NCI-H187 (cell line): Measurements from ENCODE around the gene RFPL3.
"Not testable (repeated sequence)": the region's sequence is repeated elsewhere in the genome, so short reads cannot be mapped to it uniquely, and the experiment has no call there.

Experiments
- DNase-seq, 2 experiments: peaks; one replicate each; lab custom pipeline; 2025; lab: John Stamatoyannopoulos, UW

RFPL3 gene

DNA sequence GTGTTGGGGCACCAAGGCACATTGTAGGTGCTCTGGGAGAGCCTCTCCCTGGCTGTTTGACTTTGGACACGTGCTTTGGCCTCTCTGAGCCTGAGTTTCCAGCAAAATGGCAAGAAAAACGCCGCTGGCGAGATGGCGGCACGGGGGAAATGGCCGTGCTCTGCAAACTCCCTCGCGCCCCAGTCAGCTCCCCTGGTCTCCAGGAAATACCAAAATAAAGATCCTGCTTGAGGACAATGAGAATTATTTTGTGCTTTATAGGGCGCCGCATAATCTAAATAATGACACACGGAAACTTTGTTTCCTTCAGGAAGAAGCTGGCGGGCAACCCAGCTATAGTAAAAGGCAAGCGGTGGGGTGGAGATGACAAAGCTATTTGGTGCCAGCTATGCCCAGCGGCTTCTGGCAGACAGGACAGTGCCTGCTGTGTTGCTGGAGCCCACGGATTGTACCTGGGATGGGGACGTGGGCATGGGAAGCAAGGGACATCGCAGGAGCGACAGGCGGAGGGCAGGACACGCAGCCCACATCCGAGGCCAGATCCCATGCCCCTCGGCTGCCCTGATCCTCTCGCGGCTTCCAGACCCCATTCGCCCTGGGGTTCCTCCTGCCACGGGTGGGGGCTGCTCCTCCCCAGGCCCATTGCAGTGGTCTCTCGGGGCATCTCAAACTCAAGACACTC, 26.3 kb upstream of the RFPL3 start:
- DNase-seq = no peak

GRCh38 chr22:32331918-32332725, 25.5 kb upstream of the RFPL3 start:
- no peak for DNase-seq

GRCh38 chr22:32333141-32333768, 24.4 kb upstream of the RFPL3 start:
- DNase-seq = no peak

GRCh38 chr22:32333769-32334659, 23.7 kb upstream of the RFPL3 start:
- no peak for DNase-seq

GRCh38 chr22:32334660-32335365, 22.9 kb upstream of the RFPL3 start:
- no peak for DNase-seq

DNA sequence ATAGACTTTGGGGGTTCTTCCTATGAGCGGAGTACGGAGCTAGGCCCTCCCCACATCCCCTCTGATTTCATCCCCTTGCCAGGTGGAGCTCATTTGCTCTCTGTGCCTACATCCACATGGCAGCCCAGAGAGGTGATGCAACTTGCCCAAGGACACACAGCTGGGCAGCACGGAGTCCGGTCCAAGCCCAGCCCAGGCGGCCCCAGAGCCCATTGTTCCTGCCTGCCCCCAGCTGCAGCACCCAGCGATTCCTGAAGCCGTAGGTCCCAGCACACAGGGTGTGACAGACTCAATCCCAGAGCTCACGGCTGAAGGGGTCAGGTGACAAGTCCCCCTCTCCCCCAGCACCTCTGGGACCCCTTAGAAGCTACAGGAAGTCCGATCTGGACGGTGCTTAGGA, 22.2 kb upstream of the RFPL3 start:
- no peak for DNase-seq

DNA sequence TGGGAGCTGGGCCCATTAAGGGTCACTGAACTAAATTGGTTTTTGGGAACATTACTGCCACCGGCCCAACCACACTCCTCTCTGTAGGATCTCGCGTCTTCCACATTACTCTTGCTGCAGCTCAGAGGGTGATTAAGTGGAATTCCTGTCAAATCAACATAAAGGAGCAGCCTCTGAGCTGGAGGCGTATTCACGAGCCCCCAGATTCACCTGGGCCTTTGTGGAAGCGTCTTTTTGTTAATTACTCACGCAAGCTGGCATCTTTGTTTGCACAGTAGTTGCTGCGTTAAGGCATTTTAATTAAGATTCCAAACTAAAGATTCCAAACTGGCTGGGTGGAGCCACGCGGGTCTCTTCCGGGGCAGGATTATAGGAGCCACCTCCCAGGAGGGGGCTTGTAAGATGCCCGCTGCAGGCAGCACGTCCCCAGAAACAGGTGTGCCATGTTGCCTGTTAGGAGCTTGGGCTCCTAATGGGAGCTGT, 21.5 kb upstream of the RFPL3 start:
- no peak for DNase-seq

- DNase-seq = no peak
Measured at GRCh38 chr22:32336771-32337424, 20.8 kb upstream of the RFPL3 start.

DNA sequence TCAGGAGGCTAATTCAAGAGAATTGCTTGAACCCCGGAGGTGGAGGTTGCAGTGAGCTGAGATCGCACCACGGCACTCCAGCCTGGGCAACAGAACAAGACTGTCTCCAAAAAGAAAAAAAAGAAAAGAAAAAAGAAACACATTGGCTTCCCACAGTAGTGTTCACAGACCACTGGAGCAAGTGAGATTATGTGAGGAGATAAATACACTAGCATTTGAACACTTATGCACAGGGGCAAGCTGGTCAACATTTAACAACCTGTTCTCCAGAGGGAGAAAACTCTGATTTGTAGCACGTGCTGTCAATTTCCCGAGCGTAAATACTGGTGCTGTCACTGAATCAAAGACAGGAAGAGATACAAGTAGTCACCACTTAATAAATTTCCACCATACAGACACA, 20.2 kb upstream of the RFPL3 start:
- not testable (repeated sequence) for DNase-seq

DNA sequence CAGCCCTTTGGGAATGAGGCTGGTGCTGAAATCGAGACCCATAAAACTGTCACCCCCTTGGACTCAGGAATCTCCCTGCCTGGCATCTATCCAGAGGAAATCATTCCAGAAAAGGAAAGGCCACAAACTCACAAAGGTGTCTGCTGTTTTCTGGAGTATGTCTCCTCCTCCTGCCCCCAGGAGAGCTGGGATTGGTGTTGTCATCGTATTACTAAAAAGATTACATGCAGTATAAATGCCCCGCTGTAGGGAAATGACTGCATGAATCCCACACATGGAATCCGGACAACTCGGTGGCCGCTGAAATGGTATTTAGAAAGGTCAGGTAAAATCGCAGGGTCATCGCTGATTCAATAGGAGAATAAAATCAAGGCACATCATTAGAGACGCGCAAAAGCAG, 18.9 kb upstream of the RFPL3 start:
- DNase-seq = no peak

GRCh38 chr22:32339190-32340012, 18.3 kb upstream of the RFPL3 start:
- no peak for DNase-seq

DNA sequence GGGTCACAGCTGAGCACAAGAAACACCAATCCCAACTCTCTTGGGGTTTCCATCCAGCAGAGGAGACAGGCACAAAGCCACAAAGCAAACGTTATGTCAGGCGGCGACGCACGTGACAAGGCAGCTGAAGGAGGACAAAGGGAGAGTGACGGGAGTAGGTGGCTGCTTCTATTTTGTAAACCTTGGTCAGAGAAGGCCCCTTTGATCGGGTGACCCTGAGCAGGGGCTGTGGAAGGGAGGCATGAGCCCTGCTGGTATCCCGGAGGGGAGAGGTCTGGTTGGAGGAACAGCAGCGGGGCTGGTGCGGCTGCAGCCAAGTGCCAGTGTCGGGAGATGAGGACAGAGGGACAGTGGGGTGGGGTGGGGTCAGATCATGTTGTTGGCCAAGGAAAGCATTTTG, 17.3 kb upstream of the RFPL3 start:
- DNase-seq = no peak

DNA sequence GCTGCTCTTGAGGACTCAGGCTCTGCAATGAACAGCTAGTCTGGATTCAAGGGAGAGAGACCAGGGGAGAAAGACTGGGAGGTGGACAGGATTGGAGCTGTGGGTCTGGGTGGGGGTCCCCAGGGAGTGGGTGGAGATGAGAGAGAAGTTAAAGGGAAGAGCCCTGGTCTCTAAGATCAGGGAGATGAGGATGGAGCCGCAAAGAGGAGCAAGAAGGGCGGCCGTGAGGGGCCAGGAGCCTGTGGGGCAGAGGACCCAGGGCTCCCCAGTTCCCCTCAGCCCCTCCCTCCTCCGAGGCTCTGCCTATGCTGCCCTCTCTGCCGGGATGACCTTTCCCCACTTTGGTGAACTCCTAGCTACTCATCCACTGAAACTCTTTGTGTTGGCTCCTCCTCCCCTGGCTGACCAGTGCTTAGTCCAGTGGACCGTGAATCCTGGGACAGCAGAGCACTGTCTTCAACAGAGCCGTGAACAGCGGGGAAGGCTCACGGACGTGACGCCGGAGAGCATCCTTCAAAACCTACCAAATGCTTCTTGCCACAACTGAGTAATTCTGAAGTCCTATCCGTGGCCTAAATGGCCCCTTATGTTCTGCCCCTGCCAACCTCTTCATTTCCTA, 16.4 kb upstream of the RFPL3 start:
- no peak for DNase-seq

DNA sequence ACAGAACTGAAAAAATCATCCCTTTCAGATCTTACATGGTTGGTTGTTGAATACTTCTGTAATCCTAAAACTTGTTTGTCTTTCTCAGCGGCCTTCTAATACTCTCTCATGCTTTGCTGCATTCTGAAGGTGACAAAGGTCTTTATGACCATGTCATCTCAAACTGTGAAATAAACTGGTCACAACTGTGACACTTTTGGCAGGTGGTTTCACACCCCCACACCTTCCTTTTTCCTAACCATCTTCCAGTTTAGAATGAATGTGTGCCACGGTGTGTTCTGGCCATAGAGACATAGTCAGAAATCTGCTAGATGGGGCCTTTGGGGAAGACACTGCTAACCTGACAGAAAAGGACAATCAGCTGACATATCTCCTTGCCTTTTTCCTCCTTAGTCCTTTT, 14.7 kb upstream of the RFPL3 start:
- DNase-seq = no peak

DNA sequence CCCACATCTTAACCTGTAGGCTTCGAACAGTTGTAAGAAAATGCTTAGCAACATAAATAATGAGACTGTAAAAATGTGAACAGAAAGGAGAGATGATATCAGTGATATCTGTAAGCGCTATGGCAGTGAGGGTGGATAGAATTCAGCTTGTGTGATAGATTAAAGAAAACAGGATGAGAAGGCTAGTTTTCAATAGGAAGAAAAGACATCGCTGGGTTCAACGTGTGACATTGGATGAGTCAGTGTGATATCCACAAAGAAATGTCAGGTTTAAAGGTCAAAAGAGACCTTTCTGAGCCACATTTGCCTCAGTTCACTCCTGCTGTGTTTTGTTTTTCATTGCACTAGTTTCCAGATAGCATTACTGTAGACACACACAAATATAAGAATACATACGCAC, 13.7 kb upstream of the RFPL3 start:
- DNase-seq = no peak

- DNase-seq = no peak
Measured at GRCh38 chr22:32348031-32348611, 9.5 kb upstream of the RFPL3 start.

DNA sequence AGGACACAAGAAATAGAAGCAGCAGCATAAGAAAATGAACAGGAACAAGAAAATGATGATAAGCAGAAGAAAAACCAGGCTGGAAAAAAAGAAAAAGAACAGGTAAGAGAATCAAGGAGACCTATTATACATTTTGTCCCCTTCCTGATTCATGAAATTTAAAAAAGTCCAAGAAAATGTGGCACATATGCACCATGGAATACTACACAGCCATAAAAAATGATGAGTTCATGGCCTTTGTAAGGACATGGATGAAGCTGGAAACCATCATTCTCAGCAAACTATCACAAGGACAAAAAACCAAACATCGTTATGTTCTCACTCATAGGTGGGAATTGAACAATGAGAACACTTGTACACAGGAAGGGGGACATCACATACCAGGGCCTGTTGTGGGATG, 5.8 kb upstream of the RFPL3 start:
- not testable (repeated sequence) for DNase-seq

GRCh38 chr22:32352681-32353080, 5.0 kb upstream of the RFPL3 start:
- no peak for DNase-seq

DNA sequence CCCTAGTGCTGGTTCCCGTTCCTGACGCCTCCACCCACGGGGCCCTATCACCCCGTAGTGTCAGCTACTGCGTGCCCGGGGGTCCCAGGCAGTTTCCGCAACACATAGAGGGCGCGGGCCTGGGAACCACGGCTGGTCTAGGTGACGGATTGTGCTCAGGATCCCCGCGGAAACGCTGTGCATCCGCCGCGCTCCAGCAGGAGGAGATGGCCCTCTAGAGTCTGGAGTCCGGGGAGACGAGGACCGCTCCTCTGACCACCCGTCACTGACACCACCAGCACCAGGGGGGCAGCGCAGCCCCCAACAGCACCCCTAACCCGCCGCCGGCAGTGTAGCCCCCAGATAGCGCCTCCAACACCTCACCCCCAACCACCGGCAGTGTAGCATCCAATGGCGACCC, 4.4 kb upstream of the RFPL3 start:
- no peak for DNase-seq
